ENCODE results near the gene DGKH.

The DGKH gene

GRCh38 chr13:42283574-42283973 is 235.1 kb downstream of the DGKH start:
- DNase-seq: no peak

GRCh38 chr13:42284068-42284467 is 235.6 kb downstream of the DGKH start:
- DNase-seq: no peak

All from NCI-H524 treated with DMSO at 0.1 percent for 48 hours (cell line).